Neural progenitor cell (in vitro differentiated cells): ENCODE data around the gene NEO1. TPM values are rescaled to one million over a fixed set of nuclear protein-coding genes. Genes with fewer than 3 reads are reported as not detected.
A peak's percentile ranks its signal among the peaks of the same experiment; 100 is the strongest.

Source experiments
- DNase-seq: peaks from one replicate; pipeline ENCODE4 v3.0.0-alpha.2; 2016; ENCODE audit warnings: low spot score
- H2AFZ ChIP-seq: fragments of 200-600 bp; sonication (generic); replicated peaks from 2 replicates; pipeline ENCODE4 v1.6.1; 2016; ENCODE audit warnings: antibody characterized with exemption
- H3F3A ChIP-seq: fragments of 200-600 bp; sonication (generic); 2 replicates; pipeline ENCODE4 v1.6.1; 2016; ENCODE audit warnings: antibody characterized with exemption, low read depth
- H3K27ac ChIP-seq: fragments of 200-600 bp; sonication (generic); 2 replicates; pipeline ENCODE4 v1.5.1; 2016; ENCODE audit warnings: mild to moderate bottlenecking
- H3K27me3 ChIP-seq: fragments of 200-600 bp; sonication (generic); 2 replicates; pipeline ENCODE4 v1.6.1; 2016; ENCODE audit warnings: mild to moderate bottlenecking, moderate library complexity
- H3K36me3 ChIP-seq: fragments of 200-600 bp; sonication (generic); 2 replicates; pipeline ENCODE4 v1.5.1; 2016
- H3K4me1 ChIP-seq: fragments of 200-600 bp; sonication (generic); 2 replicates; pipeline ENCODE4 v1.6.1; 2016; ENCODE audit warnings: mixed run types
- H3K4me2 ChIP-seq: fragments of 200-600 bp; sonication (generic); 2 replicates; pipeline ENCODE4 v1.6.1; 2016
- H3K4me3 ChIP-seq: fragments of 200-600 bp; sonication (generic); 2 replicates; pipeline ENCODE4 v1.5.1; 2016
- H3K79me2 ChIP-seq: fragments of 200-600 bp; sonication (generic); 2 replicates; pipeline ENCODE4 v1.6.1; 2016; ENCODE audit warnings: low read depth
- H3K9ac ChIP-seq: fragments of 200-600 bp; sonication (generic); 2 replicates; pipeline ENCODE4 v1.6.1; 2016
- H3K9me3 ChIP-seq: fragments of 200-600 bp; sonication (generic); 2 replicates; pipeline ENCODE4 v1.5.1; 2016; ENCODE audit warnings: low read depth
- H4K20me1 ChIP-seq: fragments of 200-600 bp; sonication (generic); 2 replicates; pipeline ENCODE4 v1.6.1; 2016; ENCODE audit warnings: low read depth
- H3K27ac Mint-ChIP-seq: 3 replicates; pipeline ENCODE4 v1.8.0; 2021; ENCODE audit warnings: mixed read lengths
- H3K27me3 Mint-ChIP-seq: 2 replicates; pipeline ENCODE4 v1.8.0; 2022; ENCODE audit warnings: low read depth, mild to moderate bottlenecking, inconsistent platforms, moderate library complexity, mixed read lengths; ENCODE audit not compliant: insufficient read depth
- H3K36me3 Mint-ChIP-seq: 3 replicates; pipeline ENCODE4 v1.8.0; 2021; ENCODE audit warnings: mixed read lengths
- H3K4me1 Mint-ChIP-seq: 3 replicates; pipeline ENCODE4 v1.8.0; 2021; ENCODE audit warnings: mixed read lengths
- H3K4me3 Mint-ChIP-seq: 3 replicates; pipeline ENCODE4 v1.8.0; 2021; ENCODE audit warnings: mild to moderate bottlenecking, moderate library complexity, mixed read lengths
- H3K9me3 Mint-ChIP-seq: 3 replicates; pipeline ENCODE4 v1.8.0; 2020; ENCODE audit warnings: mixed read lengths
- CTCF ChIP-seq: fragments of 200-600 bp; sonication (generic); IDR thresholded peaks from 2 replicates; pipeline ENCODE4 v1.5.1; 2017; ENCODE audit warnings: antibody characterized with exemption, mild to moderate bottlenecking
- EZH2 ChIP-seq: fragments of 200-600 bp; sonication (generic); IDR thresholded peaks from 2 replicates; pipeline ENCODE4 v1.6.1; 2017; ENCODE audit warnings: antibody characterized with exemption, mild to moderate bottlenecking, moderate library complexity
- EZH2phosphoT487 ChIP-seq: fragments of 200-600 bp; sonication (generic); IDR thresholded peaks from 2 replicates; pipeline ENCODE4 v1.6.1; 2017; ENCODE audit warnings: antibody characterized with exemption
- total RNA-seq: library from RNA; depleted of rRNA; stranded (reverse); fragments of >200 nt; gene quantifications from 2 replicates; pipeline ENCODE4 v1.2.3, GENCODE V29; 2015; ENCODE audit warnings: low replicate concordance

Gene NEO1
- total RNA-seq, 1 donor from 2014 or later: 77.9 TPM

GRCh38 chr15:73120269-73120668 is 68.0 kb downstream of the NEO1 start:
- no peak overlapping the region for H3K27ac Mint-ChIP-seq
- Histone ChIP-seq H3K9ac (no peak overlapping the region), H3K4me1 (no peaks in the 10 kb centered on the region), H3K79me2 (peaks cover 24% of the 10 kb centered on the region), H3K27ac (no peak overlapping the region), H2AFZ (no peak overlapping the region), H3K36me3 (no peaks in the 10 kb centered on the region), H3K4me3 (no peak overlapping the region), H4K20me1 (peaks cover 12% of the 10 kb centered on the region), H3K9me3 (no peaks in the 10 kb centered on the region), H3K27me3 (no peaks in the 10 kb centered on the region), H3F3A (no peaks in the 10 kb centered on the region), H3K4me2 (no peak overlapping the region)
- no peaks in the 10 kb centered on the region for H3K27me3 Mint-ChIP-seq
- no peak for TF ChIP-seq CTCF
- no peak for TF ChIP-seq EZH2
- TF ChIP-seq EZH2phosphoT487: no peak
- no peaks in the 10 kb centered on the region for H3K4me1 Mint-ChIP-seq
- no peak for DNase-seq
- no peaks in the 10 kb centered on the region for H3K9me3 Mint-ChIP-seq
- H3K36me3 Mint-ChIP-seq: peaks cover 22% of the 10 kb centered on the region
- H3K4me3 Mint-ChIP-seq: no peak overlapping the region

- Mint-ChIP-seq H3K36me3 (peaks cover 13% of the 10 kb centered on the region), H3K9me3 (no peaks in the 10 kb centered on the region), H3K4me1 (no peaks in the 10 kb centered on the region), H3K27me3 (no peaks in the 10 kb centered on the region), H3K4me3 (no peak overlapping the region), H3K27ac (no peak overlapping the region)
- no peak for DNase-seq
- H3K79me2 ChIP-seq: peaks cover 16% of the 10 kb centered on the region
- no peaks in the 10 kb centered on the region for H3K27me3 ChIP-seq
- H3K4me2 ChIP-seq: no peak overlapping the region
- TF ChIP-seq EZH2 (no peak), CTCF (no peak), EZH2phosphoT487 (no peak)
- H3K36me3 ChIP-seq: no peaks in the 10 kb centered on the region
- no peaks in the 10 kb centered on the region for H3K9me3 ChIP-seq
- H3K4me1 ChIP-seq: no peaks in the 10 kb centered on the region
- H2AFZ ChIP-seq: no peak overlapping the region
- H4K20me1 ChIP-seq: peaks cover 11% of the 10 kb centered on the region
- H3F3A ChIP-seq: peaks cover 13% of the 10 kb centered on the region
- H3K27ac ChIP-seq: no peak overlapping the region
- H3K9ac ChIP-seq: no peak overlapping the region
- H3K4me3 ChIP-seq: no peak overlapping the region
Observed at GRCh38 chr15:73125219-73125618, 73.0 kb downstream of the NEO1 start.

- Histone ChIP-seq H3K4me2 (no peak overlapping the region), H3F3A (peaks cover 13% of the 10 kb centered on the region), H3K9me3 (no peaks in the 10 kb centered on the region), H2AFZ (no peak overlapping the region), H3K4me1 (no peaks in the 10 kb centered on the region), H3K27ac (no peak overlapping the region), H3K36me3 (no peaks in the 10 kb centered on the region), H3K4me3 (no peak overlapping the region), H4K20me1 (no peaks in the 10 kb centered on the region), H3K9ac (no peak overlapping the region), H3K79me2 (no peaks in the 10 kb centered on the region), H3K27me3 (no peaks in the 10 kb centered on the region)
- peak; percentile 93 for TF ChIP-seq CTCF
- TF ChIP-seq EZH2phosphoT487: no peak
- no peak for TF ChIP-seq EZH2
- Mint-ChIP-seq H3K4me1 (no peaks in the 10 kb centered on the region), H3K36me3 (peaks cover 29% of the 10 kb centered on the region), H3K9me3 (no peaks in the 10 kb centered on the region), H3K4me3 (no peak overlapping the region), H3K27me3 (peaks cover 2% of the 10 kb centered on the region), H3K27ac (no peak overlapping the region)
- peak; percentile 65 for DNase-seq
Observed at GRCh38 chr15:73127302-73127936, 75.2 kb downstream of the NEO1 start.
